Neutrophil (primary cell): ENCODE data around the gene SUMO2.
A peak's percentile ranks its signal among the peaks of the same experiment; 100 is the strongest.

ENCODE experiments used
- H3K27ac ChIP-seq: fragments of 200-600 bp; sonication (generic); 2 replicates; pipeline ENCODE4 v1.5.1; 2016; ENCODE audit warnings: mild to moderate bottlenecking, moderate library complexity
- H3K27me3 ChIP-seq: fragments of 200-600 bp; sonication (generic); 2 replicates; pipeline ENCODE4 v1.6.0; 2016; ENCODE audit warnings: mild to moderate bottlenecking
- H3K36me3 ChIP-seq: fragments of 200-600 bp; sonication (generic); 2 replicates; pipeline ENCODE4 v1.5.1; 2017
- H3K4me1 ChIP-seq, 2 experiments: fragments of 200-600 bp in 1 of 2; sonication (generic) in 1 of 2; 1 replicate in 1 of 2; 2 replicates in 1 of 2; pipeline versions ENCODE4 v1.5.1 to v1.6.1; 2013 to 2016; ENCODE audit warnings: low read depth in 1 of 2, low read length in 1 of 2, mild to moderate bottlenecking in 1 of 2, moderate library complexity in 1 of 2; ENCODE audit not compliant: control insufficient read depth in 1 of 2, insufficient read depth in 1 of 2
- H3K4me3 ChIP-seq, 2 experiments: fragments of 200-600 bp in 1 of 2; sonication (generic) in 1 of 2; 1 replicate in 1 of 2; 2 replicates in 1 of 2; pipeline ENCODE4 v1.5.1; 2013 to 2016; ENCODE audit warnings: low read depth in 1 of 2, low read length in 1 of 2, mild to moderate bottlenecking in 1 of 2, moderate library complexity in 1 of 2
- H3K9me3 ChIP-seq: fragments of 200-600 bp; sonication (generic); 2 replicates; pipeline ENCODE4 v1.5.1; 2016
- CTCF ChIP-seq: fragments of 200-600 bp; sonication (generic); IDR thresholded peaks from 2 replicates; pipeline ENCODE4 v1.5.1; 2016; ENCODE audit warnings: antibody characterized with exemption

SUMO2 gene

GRCh38 chr17:75182569-75183436 is at the start of gene SUMO2:
TSS of gene SUMO2 (minus strand) at chr17:75182959. CDS start at chr17:75182834, 125 bp downstream.
- Histone ChIP-seq H3K27ac (peak within 1 kb of the TSS; percentile 98), H3K9me3 (no peaks in the 10 kb centered on the region), H3K36me3 (peaks cover 15% of the 10 kb centered on the region), H3K4me3 (peak within 1 kb of the TSS; percentile 87 to 97), H3K27me3 (no peaks in the 10 kb centered on the region), H3K4me1 (peaks cover 23 to 25% of the 10 kb centered on the region in 2 experiments)
- TF ChIP-seq CTCF = peak; percentile 52

- Histone ChIP-seq H3K27ac (no peak overlapping the region), H3K27me3 (no peaks in the 10 kb centered on the region), H3K4me1 (peaks cover 22 to 29% of the 10 kb centered on the region in 2 experiments), H3K4me3 (no peak overlapping the region), H3K36me3 (peaks cover 61% of the 10 kb centered on the region), H3K9me3 (no peaks in the 10 kb centered on the region)
- TF ChIP-seq CTCF = no peak
Measured at GRCh38 chr17:75231741-75232464, 49.1 kb upstream of the SUMO2 start.

GRCh38 chr17:75231071-75231470 is 48.3 kb upstream of the SUMO2 start:
- Histone ChIP-seq H3K36me3 (peaks cover 61% of the 10 kb centered on the region), H3K4me1 (peaks cover 22 to 30% of the 10 kb centered on the region in 2 experiments), H3K4me3 (no peak overlapping the region), H3K9me3 (no peaks in the 10 kb centered on the region), H3K27ac (no peak overlapping the region), H3K27me3 (no peaks in the 10 kb centered on the region)
- no peak for TF ChIP-seq CTCF

GRCh38 chr17:75228847-75229246 is 46.1 kb upstream of the SUMO2 start:
- no peak for TF ChIP-seq CTCF
- Histone ChIP-seq H3K27ac (peak overlapping the region; percentile 84), H3K36me3 (peaks cover 55% of the 10 kb centered on the region), H3K4me3 (peak overlapping the region in 1 of 2 experiments; percentile 28), H3K27me3 (no peaks in the 10 kb centered on the region), H3K9me3 (no peaks in the 10 kb centered on the region), H3K4me1 (peaks cover 22 to 30% of the 10 kb centered on the region in 2 experiments)

- Histone ChIP-seq H3K9me3 (no peaks in the 10 kb centered on the region), H3K4me3 (peak overlapping the region in 1 of 2 experiments; percentile 28), H3K27me3 (no peaks in the 10 kb centered on the region), H3K4me1 (peaks cover 22 to 30% of the 10 kb centered on the region in 2 experiments), H3K27ac (peak overlapping the region; percentile 84), H3K36me3 (peaks cover 56% of the 10 kb centered on the region)
- no peak for TF ChIP-seq CTCF
Measured at GRCh38 chr17:75228305-75228704, 45.5 kb upstream of the SUMO2 start.
